Immature natural killer cell (primary cell): ENCODE data around the gene PYGM. TPM values are rescaled to one million over a fixed set of nuclear protein-coding genes. Genes with fewer than 3 reads are reported as not detected.

Experiments used
- DNase-seq, 3 donors: peaks; one replicate each; pipeline ENCODE4 v3.0.0; 2022; ENCODE audit warnings: mixed read lengths in 1 of 3
- H3K27ac Mint-ChIP-seq, 6 donors: one replicate each; pipeline ENCODE4 v1.8.0; 2020; ENCODE audit warnings: mixed read lengths in 6 of 6, mild to moderate bottlenecking in 5 of 6, inconsistent platforms in 4 of 6, moderate library complexity in 3 of 6
- H3K27me3 Mint-ChIP-seq, 3 donors: one replicate each; pipeline ENCODE4 v1.8.0; 2020 to 2021; ENCODE audit warnings: low read depth in 3 of 3, mild to moderate bottlenecking in 3 of 3, mixed read lengths in 3 of 3, moderate library complexity in 3 of 3, inconsistent platforms in 1 of 3
- H3K36me3 Mint-ChIP-seq, 3 donors: one replicate each; pipeline ENCODE4 v1.8.0; 2020; ENCODE audit warnings: mixed read lengths in 3 of 3, inconsistent platforms in 2 of 3, mild to moderate bottlenecking in 2 of 3
- H3K4me1 Mint-ChIP-seq, 2 donors: one replicate each; pipeline ENCODE4 v1.8.0; 2020; ENCODE audit warnings: inconsistent platforms in 2 of 2, mild to moderate bottlenecking in 2 of 2, mixed read lengths in 2 of 2, moderate library complexity in 1 of 2
- H3K4me3 Mint-ChIP-seq, 5 donors: one replicate each; pipeline ENCODE4 v1.8.0; 2020; ENCODE audit warnings: mild to moderate bottlenecking in 5 of 5, mixed read lengths in 5 of 5, inconsistent platforms in 3 of 5, moderate library complexity in 3 of 5
- H3K9me3 Mint-ChIP-seq, 6 donors: one replicate each; pipeline ENCODE4 v1.8.0; 2020; ENCODE audit warnings: mild to moderate bottlenecking in 6 of 6, mixed read lengths in 6 of 6, inconsistent platforms in 4 of 6, moderate library complexity in 3 of 6
- polyA plus RNA-seq, 3 donors: library from polyadenylated mRNA; unstranded; fragments of 300-500 nt; fragmentation: Illumina TruSeq; gene quantifications; one replicate each; pipeline ENCODE4 v1.2.3, GENCODE V29; 2021

PYGM gene
- polyA plus RNA-seq, 3 donors from 2014 or later: 0.63 to 1.1 TPM; not detected in 1

- Mint-ChIP-seq H3K27me3 (peaks cover 0 to 14% (median 9%) of the 10 kb centered on the region in 3 donors), H3K9me3 (no peaks in the 10 kb centered on the region), H3K4me3 (no peak overlapping the region), H3K36me3 (no peaks in the 10 kb centered on the region), H3K4me1 (no peaks in the 10 kb centered on the region), H3K27ac (no peak overlapping the region)
- DNase-seq: no peak
These were observed 61.3 kb downstream of the PYGM start for GRCh38 chr11:64698427-64698826.

- Mint-ChIP-seq H3K4me1 (no peaks in the 10 kb centered on the region), H3K27ac (no peak overlapping the region), H3K36me3 (no peaks in the 10 kb centered on the region), H3K27me3 (peaks cover 0 to 16% (median 9%) of the 10 kb centered on the region in 3 donors), H3K4me3 (no peak overlapping the region), H3K9me3 (no peaks in the 10 kb centered on the region)
- DNase-seq: no peak
These were observed 62.0 kb downstream of the PYGM start for GRCh38 chr11:64697663-64698375.

Other genes with a start within 250 kb of the PYGM start
- not detected for gene SLC22A11, start 204.0 kb downstream of the PYGM start, polyA plus RNA-seq
- not detected for gene SLC22A12, start 168.8 kb downstream of the PYGM start, polyA plus RNA-seq
- 1 to 10 TPM in 2 of 3 donors, under 1 TPM in 1; 0.44 to 3.6 (median 3.2) TPM for gene NRXN2, start 36.8 kb downstream of the PYGM start, polyA plus RNA-seq
- gene RASGRP2, start 15.8 kb downstream of the PYGM start, polyA plus RNA-seq: 100 to 1,000 TPM; 142 to 165 (median 154) TPM
- gene SF1, start 18.6 kb upstream of the PYGM start, polyA plus RNA-seq: 100 to 1,000 TPM in 1 of 3 donors, 10 to 100 TPM in 2; 51.1 to 142 (median 56.3) TPM
- gene MAP4K2, start 43.2 kb upstream of the PYGM start, polyA plus RNA-seq: 10 to 100 TPM in 2 of 3 donors, 1 to 10 TPM in 1; 9.2 to 16.4 (median 15.9) TPM
- gene MEN1, start 50.6 kb upstream of the PYGM start, polyA plus RNA-seq: 10 to 100 TPM; 15.3 to 36.1 (median 27.1) TPM
- under 1 TPM in 2 of 3 donors, not detected in 1; 0.13 to 0.22 TPM for gene CDC42BPG, start 84.7 kb upstream of the PYGM start, polyA plus RNA-seq
- 100 to 1,000 TPM; 136 to 247 (median 160) TPM for gene EHD1, start 118.6 kb upstream of the PYGM start, polyA plus RNA-seq
- gene ATG2A, start 157.2 kb upstream of the PYGM start, polyA plus RNA-seq: 10 to 100 TPM in 1 of 3 donors, 1 to 10 TPM in 2; 3.7 to 10.0 (median 6.7) TPM
- 10 to 100 TPM in 2 of 3 donors, 1 to 10 TPM in 1; 7.8 to 14.6 (median 14.0) TPM for gene PPP2R5B, start 164.7 kb upstream of the PYGM start, polyA plus RNA-seq
- not detected for gene GPHA2, start 175.9 kb upstream of the PYGM start, polyA plus RNA-seq
- gene MAJIN, start 212.1 kb upstream of the PYGM start, polyA plus RNA-seq: not detected
- not detected for gene BATF2, start 237.0 kb upstream of the PYGM start, polyA plus RNA-seq